Astrocyte (in vitro differentiated cells and primary cell): ENCODE data around the gene PSMC3IP.

Source experiments
- EZH2 ChIP-seq: IDR thresholded peaks from 2 replicates; pipeline ENCODE4 v1.6.1; 2012; ENCODE audit warnings: mild to moderate bottlenecking, low read length, inconsistent platforms; ENCODE audit not compliant: insufficient read depth
- TF ChIP-seq, protein P1 (sequence below): IDR thresholded peaks from 2 replicates; pipeline ENCODE4 v1.5.1; 2011; ENCODE audit warnings: low read depth, mild to moderate bottlenecking, inconsistent platforms, low read length, moderate library complexity; ENCODE audit not compliant: insufficient read depth

DNA sequence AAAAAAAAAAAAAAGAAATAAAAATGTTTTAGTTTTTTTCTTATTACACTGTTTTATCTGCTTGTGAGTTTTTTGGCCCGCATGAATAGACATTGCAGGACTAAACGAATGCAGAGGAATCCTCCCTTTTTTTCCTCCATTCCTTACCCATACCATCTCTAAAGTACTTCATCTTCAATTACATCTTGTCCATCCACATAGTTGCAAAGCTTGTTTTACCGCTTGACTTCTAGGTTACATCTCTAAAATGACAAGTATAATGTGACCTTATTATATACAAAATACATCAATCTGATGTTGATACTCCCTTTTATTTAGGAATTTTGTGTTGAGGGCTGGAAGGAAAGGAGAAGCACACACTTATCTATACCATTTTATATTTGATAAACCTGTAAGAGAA lies 18.9 kb upstream of the PSMC3IP start:
- TF ChIP-seq, protein P1, sequence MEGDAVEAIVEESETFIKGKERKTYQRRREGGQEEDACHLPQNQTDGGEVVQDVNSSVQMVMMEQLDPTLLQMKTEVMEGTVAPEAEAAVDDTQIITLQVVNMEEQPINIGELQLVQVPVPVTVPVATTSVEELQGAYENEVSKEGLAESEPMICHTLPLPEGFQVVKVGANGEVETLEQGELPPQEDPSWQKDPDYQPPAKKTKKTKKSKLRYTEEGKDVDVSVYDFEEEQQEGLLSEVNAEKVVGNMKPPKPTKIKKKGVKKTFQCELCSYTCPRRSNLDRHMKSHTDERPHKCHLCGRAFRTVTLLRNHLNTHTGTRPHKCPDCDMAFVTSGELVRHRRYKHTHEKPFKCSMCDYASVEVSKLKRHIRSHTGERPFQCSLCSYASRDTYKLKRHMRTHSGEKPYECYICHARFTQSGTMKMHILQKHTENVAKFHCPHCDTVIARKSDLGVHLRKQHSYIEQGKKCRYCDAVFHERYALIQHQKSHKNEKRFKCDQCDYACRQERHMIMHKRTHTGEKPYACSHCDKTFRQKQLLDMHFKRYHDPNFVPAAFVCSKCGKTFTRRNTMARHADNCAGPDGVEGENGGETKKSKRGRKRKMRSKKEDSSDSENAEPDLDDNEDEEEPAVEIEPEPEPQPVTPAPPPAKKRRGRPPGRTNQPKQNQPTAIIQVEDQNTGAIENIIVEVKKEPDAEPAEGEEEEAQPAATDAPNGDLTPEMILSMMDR, result no peak
- TF ChIP-seq EZH2, result no peak
